ENCODE data around the gene MAMLD1.

MAMLD1 gene

DNA sequence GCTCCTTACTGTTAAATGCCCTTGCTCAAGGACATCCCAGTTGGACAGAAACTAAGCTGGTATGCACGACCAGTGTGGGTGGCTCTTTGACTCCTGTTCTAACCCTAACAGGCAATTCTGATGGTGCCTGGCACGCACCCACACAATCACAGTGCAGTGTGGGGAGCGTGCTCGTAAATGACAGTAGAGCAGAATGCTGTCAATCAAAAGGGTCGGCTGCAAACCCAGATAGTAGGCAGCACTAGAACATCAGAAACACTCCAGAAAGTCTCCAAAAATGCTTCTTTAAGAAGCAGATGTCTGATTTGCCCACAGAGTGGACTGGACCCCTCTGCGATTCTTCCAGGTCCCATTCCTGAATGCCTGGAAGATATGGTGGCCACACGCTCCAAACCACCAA lies 167.7 kb downstream of the MAMLD1 start:
- no peak overlapping the region for H3K4me3 ChIP-seq (ENCODE audit: low read length)
- TF ChIP-seq, protein P1, sequence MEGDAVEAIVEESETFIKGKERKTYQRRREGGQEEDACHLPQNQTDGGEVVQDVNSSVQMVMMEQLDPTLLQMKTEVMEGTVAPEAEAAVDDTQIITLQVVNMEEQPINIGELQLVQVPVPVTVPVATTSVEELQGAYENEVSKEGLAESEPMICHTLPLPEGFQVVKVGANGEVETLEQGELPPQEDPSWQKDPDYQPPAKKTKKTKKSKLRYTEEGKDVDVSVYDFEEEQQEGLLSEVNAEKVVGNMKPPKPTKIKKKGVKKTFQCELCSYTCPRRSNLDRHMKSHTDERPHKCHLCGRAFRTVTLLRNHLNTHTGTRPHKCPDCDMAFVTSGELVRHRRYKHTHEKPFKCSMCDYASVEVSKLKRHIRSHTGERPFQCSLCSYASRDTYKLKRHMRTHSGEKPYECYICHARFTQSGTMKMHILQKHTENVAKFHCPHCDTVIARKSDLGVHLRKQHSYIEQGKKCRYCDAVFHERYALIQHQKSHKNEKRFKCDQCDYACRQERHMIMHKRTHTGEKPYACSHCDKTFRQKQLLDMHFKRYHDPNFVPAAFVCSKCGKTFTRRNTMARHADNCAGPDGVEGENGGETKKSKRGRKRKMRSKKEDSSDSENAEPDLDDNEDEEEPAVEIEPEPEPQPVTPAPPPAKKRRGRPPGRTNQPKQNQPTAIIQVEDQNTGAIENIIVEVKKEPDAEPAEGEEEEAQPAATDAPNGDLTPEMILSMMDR (IDR thresholded peaks at IDR 0.05; ENCODE audit: insufficient read depth, low read depth, low read length, missing control alignments) = no peak
- DNase-seq (ENCODE audit: low read depth) = no peak

DNA sequence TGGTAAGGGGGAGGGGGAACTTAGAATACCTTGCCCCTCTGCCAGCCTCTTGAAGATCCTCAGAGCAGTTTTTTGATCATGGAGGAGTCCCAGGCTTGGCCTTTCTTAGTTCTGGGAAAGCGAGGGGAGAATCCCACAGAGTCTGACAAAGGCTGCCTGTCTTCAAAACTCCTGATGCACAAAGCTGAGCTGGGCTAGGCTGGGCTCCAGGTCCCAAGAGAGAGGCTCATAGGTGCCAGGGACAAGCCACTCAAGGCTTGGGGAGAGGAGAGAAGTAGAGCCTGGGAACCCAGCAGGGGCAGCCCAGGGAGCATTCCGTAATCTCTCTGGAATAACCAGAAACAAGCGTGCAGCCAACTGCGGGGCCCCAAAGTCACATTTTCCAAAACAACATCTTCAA lies 168.3 kb downstream of the MAMLD1 start:
- no peak overlapping the region for H3K4me3 ChIP-seq (ENCODE audit: low read length)
- TF ChIP-seq, protein P1 (IDR thresholded peaks at IDR 0.05; ENCODE audit: insufficient read depth, low read depth, low read length, missing control alignments) = no peak
- no peak for DNase-seq (ENCODE audit: low read depth)

DNA sequence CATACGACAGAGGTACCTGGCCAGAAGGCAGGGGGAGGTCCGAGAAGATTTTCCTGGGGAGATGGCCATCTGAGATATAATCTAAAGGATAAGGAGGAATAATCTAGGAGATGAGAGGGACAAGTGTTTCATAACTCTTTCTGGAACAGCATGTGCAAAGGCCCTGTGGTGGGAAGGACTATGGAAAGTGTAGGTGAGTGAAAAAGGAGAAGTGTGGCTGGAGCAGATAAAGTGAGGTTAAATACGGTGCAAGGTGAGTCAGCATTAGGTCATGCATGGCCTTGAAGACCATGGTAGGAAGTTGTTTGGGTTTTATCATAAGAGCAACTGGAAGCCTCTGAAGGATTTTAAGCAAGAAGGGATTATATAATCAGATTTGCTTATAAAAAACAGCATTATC lies 170.7 kb downstream of the MAMLD1 start:
- H3K4me3 ChIP-seq (ENCODE audit: low read length) = no peak overlapping the region
- peak; percentile 10 for DNase-seq (ENCODE audit: low read depth)
- TF ChIP-seq, protein P1 (IDR thresholded peaks at IDR 0.05; ENCODE audit: insufficient read depth, low read depth, low read length, missing control alignments) = no peak

DNA sequence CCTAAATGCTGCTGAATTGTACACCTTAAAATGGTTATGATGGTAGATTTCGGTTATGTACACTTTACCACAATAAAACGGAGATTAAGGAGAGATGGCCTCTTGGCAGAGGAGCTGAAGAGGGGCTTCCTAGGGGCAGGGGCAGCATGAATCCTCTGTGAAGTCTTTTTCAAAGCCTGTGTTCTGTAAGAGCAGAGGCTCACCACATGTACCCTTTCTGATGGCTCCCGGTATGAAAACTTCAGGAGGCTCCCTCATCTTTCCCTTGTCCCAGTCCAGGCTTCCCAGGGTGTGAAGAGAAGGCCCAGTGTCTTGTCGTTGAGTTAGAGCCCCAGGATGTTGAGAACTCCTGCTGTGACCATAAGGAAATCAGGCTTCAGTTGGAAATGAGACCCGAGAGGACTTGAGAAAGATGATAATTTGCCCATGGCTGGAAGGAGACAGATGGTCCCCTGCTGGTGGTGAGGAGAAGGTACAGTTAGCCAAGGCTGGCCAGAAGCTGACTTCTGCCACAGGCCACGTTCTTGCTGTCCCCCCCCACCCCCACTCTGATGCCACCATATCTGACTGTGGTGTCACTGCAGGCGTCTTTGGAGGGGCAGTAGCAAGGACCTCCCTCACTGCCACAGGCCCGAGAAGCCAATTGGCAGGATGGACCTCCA lies 173.5 kb downstream of the MAMLD1 start:
- H3K4me3 ChIP-seq (ENCODE audit: low read length) = no peak overlapping the region
- DNase-seq (ENCODE audit: low read depth) = no peak
- TF ChIP-seq, protein P1 (IDR thresholded peaks at IDR 0.05; ENCODE audit: insufficient read depth, low read depth, low read length, missing control alignments) = no peak

DNA sequence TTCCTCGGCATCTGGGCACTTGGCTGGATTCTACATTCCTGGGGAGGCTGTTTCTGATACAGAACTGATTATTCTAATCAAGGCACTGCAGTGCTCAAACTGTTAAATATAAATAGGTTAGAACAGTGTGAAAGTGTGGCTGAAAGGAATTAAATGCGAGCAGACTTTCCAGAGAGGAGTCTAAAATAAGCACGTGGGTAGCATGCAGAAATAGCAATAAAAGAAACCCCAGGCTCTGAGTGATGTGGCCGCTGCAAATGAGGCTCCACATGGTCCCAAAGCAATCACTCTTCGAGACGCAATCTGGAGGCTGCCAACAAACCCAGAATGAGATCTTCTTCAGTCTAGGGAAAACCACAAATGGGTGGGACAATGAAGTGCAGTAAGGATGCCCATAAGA lies 174.7 kb downstream of the MAMLD1 start:
- DNase-seq (ENCODE audit: low read depth) = no peak
- H3K4me3 ChIP-seq (ENCODE audit: low read length) = no peak overlapping the region
- TF ChIP-seq, protein P1 (IDR thresholded peaks at IDR 0.05; ENCODE audit: insufficient read depth, low read depth, low read length, missing control alignments) = no peak

DNA sequence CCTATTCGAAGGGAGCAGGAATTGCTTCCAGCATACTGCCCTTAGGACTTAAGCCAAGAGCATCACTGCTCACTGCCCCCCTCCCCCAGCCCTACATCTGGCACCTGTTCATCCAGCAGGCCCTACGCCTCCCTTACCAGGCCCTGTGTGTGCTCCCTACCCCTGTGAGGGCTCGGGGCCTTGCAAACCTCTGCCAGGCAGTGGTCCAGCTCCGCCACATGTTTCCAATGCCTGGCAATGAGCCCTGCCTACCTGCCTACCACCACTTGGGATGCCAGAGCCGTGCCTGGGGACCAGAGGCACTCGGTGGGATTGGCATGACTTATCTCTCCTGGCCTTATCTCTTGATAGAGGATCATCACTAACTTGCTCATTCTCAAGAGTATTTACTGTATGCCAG lies 177.8 kb downstream of the MAMLD1 start:
- DNase-seq (ENCODE audit: low read depth) = no peak
- TF ChIP-seq, protein P1 (IDR thresholded peaks at IDR 0.05; ENCODE audit: insufficient read depth, low read depth, low read length, missing control alignments) = no peak
- no peak overlapping the region for H3K4me3 ChIP-seq (ENCODE audit: low read length)

DNA sequence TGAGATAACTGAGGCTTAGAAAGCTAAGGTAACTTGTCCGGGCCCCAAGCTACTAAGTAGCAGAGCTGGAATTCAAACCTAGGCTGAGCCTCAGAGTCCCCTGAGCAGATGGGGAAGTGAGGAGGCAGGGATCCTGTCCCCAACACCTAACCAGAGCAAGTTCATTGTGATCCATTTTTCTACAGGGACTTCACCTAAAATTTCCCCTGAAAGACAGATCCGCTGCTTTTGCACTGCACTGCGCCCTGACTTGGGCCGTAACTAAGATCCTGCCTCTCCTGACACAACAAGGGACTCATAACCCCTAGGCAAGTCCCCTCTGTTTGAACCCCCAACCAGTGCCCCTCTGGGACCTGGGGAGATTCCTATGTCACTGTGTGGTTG lies 179.7 kb downstream of the MAMLD1 start:
- no peak overlapping the region for H3K4me3 ChIP-seq (ENCODE audit: low read length)
- TF ChIP-seq, protein P1 (IDR thresholded peaks at IDR 0.05; ENCODE audit: insufficient read depth, low read depth, low read length, missing control alignments) = no peak

More for the DNA sequence above, 179.7 kb downstream of the MAMLD1 start:
- no peak for DNase-seq (ENCODE audit: low read depth)

Data from epithelial cell of esophagus (primary cell).